Endothelial cell of umbilical vein (primary cell): ENCODE results near the gene FRMD4A.

Source experiments
- EZH2 ChIP-seq: IDR thresholded peaks from 2 replicates; pipeline ENCODE4 v1.6.1; 2012; ENCODE audit warnings: borderline replicate concordance, low read depth, mild to moderate bottlenecking, moderate library complexity, low read length, inconsistent platforms; ENCODE audit not compliant: severe bottlenecking
- POLR2AphosphoS5 ChIP-seq: IDR thresholded peaks from 2 replicates; pipeline ENCODE4 v1.6.1; 2012; ENCODE audit warnings: low read depth, mild to moderate bottlenecking, control low read depth, low read length, moderate library complexity; ENCODE audit not compliant: insufficient read depth
- TF ChIP-seq, protein P1 (sequence below), 2 donors: IDR thresholded peaks; 1 replicate in 1 of 2; 2 replicates in 1 of 2; pipeline ENCODE4 v1.5.1; 2011; ENCODE audit warnings: low read length in 2 of 2, mild to moderate bottlenecking in 2 of 2, moderate library complexity in 2 of 2, control low read depth in 1 of 2, inconsistent platforms in 1 of 2, low read depth in 1 of 2; ENCODE audit not compliant: insufficient read depth in 1 of 2; ENCODE audit errors: extremely low read depth in 1 of 2

- no peak for TF ChIP-seq EZH2
- TF ChIP-seq, protein P1, sequence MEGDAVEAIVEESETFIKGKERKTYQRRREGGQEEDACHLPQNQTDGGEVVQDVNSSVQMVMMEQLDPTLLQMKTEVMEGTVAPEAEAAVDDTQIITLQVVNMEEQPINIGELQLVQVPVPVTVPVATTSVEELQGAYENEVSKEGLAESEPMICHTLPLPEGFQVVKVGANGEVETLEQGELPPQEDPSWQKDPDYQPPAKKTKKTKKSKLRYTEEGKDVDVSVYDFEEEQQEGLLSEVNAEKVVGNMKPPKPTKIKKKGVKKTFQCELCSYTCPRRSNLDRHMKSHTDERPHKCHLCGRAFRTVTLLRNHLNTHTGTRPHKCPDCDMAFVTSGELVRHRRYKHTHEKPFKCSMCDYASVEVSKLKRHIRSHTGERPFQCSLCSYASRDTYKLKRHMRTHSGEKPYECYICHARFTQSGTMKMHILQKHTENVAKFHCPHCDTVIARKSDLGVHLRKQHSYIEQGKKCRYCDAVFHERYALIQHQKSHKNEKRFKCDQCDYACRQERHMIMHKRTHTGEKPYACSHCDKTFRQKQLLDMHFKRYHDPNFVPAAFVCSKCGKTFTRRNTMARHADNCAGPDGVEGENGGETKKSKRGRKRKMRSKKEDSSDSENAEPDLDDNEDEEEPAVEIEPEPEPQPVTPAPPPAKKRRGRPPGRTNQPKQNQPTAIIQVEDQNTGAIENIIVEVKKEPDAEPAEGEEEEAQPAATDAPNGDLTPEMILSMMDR (IDR thresholded peaks at IDR 0.05; ENCODE audit: extremely low read depth in 1 of 2, insufficient read depth in 1 of 2, low read depth in 1 of 2, low read length in 2 of 2) = no peak
- no peak for TF ChIP-seq POLR2AphosphoS5
Observed at GRCh38 chr10:13949844-13950542, 380.7 kb downstream of the FRMD4A start.
